ENCODE data around the gene LMBR1. TPM values are rescaled to one million over a fixed set of nuclear protein-coding genes. Genes with fewer than 3 reads are reported as not detected.

LMBR1 gene
- total and polyA plus RNA-seq, 2 of the 13 experiments (the other 11 are each of a cell fraction or from before 2014, with no cell fraction given) = 20.9 to 39.6 TPM

- peak; percentile 22; the same call in 1 of the 2 replicates for TF ChIP-seq PAXIP1 (CRISPR knock-in tag; conservative IDR thresholded peaks at IDR 0.05)
- no peak for TF ChIP-seq EHMT2 (IDR thresholded peaks at IDR 0.05; ENCODE audit: borderline replicate concordance, low read depth, low read length)
- TF ChIP-seq TCF7 (IDR thresholded peaks at IDR 0.05; ENCODE audit: low read depth) = no peak
- 0 out of 2 replicates have a peak, but pooled peaks have one; percentile 18 for TF ChIP-seq RARA (CRISPR knock-in tag; IDR thresholded peaks at IDR 0.05)
- no peak for TF ChIP-seq NFRKB (IDR thresholded peaks at IDR 0.05)
- no peak for TF ChIP-seq ZNF382 (CRISPR knock-in tag; IDR thresholded peaks at IDR 0.05; ENCODE audit: borderline replicate concordance)
- TF ChIP-seq ATF5 (CRISPR knock-in tag; IDR thresholded peaks at IDR 0.05; ENCODE audit: low read depth) = no peak
- TF ChIP-seq ZNF512B (CRISPR knock-in tag; IDR thresholded peaks at IDR 0.05; ENCODE audit: borderline replicate concordance) = no peak
- TF ChIP-seq ZFP41 (CRISPR knock-in tag; IDR thresholded peaks at IDR 0.05; ENCODE audit: borderline replicate concordance) = no peak
- no peak for TF ChIP-seq TERF1 (CRISPR knock-in tag; IDR thresholded peaks at IDR 0.05)
- no peak for TF ChIP-seq SIX4 (CRISPR knock-in tag; IDR thresholded peaks at IDR 0.05)
- no peak for TF ChIP-seq ETV6 (CRISPR knock-in tag; conservative IDR thresholded peaks at IDR 0.05)
- peak; percentile 43; the same call in 1 of the 2 replicates for TF ChIP-seq ZBTB33 (CRISPR knock-in tag; IDR thresholded peaks at IDR 0.05)
- TF ChIP-seq RFXANK (CRISPR knock-in tag; IDR thresholded peaks at IDR 0.05) = no peak
- TF ChIP-seq TBP (CRISPR knock-in tag; IDR thresholded peaks at IDR 0.05) = no peak
- TF ChIP-seq ZFP91 (CRISPR knock-in tag; IDR thresholded peaks at IDR 0.05; ENCODE audit: borderline replicate concordance) = no peak
- no peak for TF ChIP-seq SAFB2 (CRISPR knock-in tag; IDR thresholded peaks at IDR 0.05; ENCODE audit: borderline replicate concordance, low read depth)
- TF ChIP-seq PAF1 (CRISPR knock-in tag; IDR thresholded peaks at IDR 0.05) = no peak
- TF ChIP-seq NFE2L2 (IDR thresholded peaks at IDR 0.05; ENCODE audit: low read length) = no peak
Observed at GRCh38 chr7:156650042-156650441, 242.9 kb downstream of the LMBR1 start (continued).

Measured in HepG2 (cell line).